HepG2 (cell line): ENCODE results near the gene PSMC3IP. TPM values are rescaled to one million over a fixed set of nuclear protein-coding genes. Genes with fewer than 3 reads are reported as not detected.

Source experiments
- EEA1 ChIP-seq: sonication (generic); formaldehyde crosslinking; IDR thresholded peaks from 2 replicates; pipeline ENCODE4 v1.5.1; 2020; ENCODE audit warnings: mild to moderate bottlenecking, missing genetic modification reagents, borderline replicate concordance
- FOXA3 ChIP-seq: IDR thresholded peaks from 2 replicates; pipeline ENCODE4 v1.6.1; 2016; ENCODE audit warnings: missing genetic modification reagents, missing compliant biosample characterization
- FOXP1 ChIP-seq, 2 experiments: fragments of 450-650 bp in 1 of 2; IDR thresholded peaks; 2 replicates each; pipeline ENCODE4 v1.6.1; 2017 to 2018; ENCODE audit warnings: antibody characterized with exemption in 1 of 2
- KLF12 ChIP-seq: sonication (generic); formaldehyde crosslinking; IDR thresholded peaks from 2 replicates; pipeline ENCODE4 v1.4.0; 2020; ENCODE audit warnings: missing genetic modification reagents, borderline replicate concordance
- MIXL1 ChIP-seq: IDR thresholded peaks from 2 replicates; pipeline ENCODE4 v1.6.1; 2016
- NCOR1 ChIP-seq: fragments of 200-600 bp; sonication (generic); IDR thresholded peaks from 2 replicates; pipeline ENCODE4 v1.7.0; 2017; ENCODE audit warnings: antibody characterized with exemption, low read length, borderline replicate concordance
- NFE2L2 ChIP-seq: fragments of 150-350 bp; IDR thresholded peaks from 2 replicates; pipeline ENCODE4 v1.6.1; 2014; ENCODE audit warnings: low read length
- RARA ChIP-seq: IDR thresholded peaks from 2 replicates; pipeline ENCODE4 v1.6.1; 2016; ENCODE audit warnings: missing genetic modification reagents, missing compliant biosample characterization
- SAP130 ChIP-seq: IDR thresholded peaks from 2 replicates; pipeline ENCODE4 v1.6.1; 2016; ENCODE audit warnings: low read depth
- SMAD9 ChIP-seq: sonication (generic); formaldehyde crosslinking; IDR thresholded peaks from 2 replicates; pipeline ENCODE4 v1.5.1; 2020; ENCODE audit warnings: mild to moderate bottlenecking, missing genetic modification reagents
- SMYD3 ChIP-seq: sonication (generic); formaldehyde crosslinking; IDR thresholded peaks from 2 replicates; pipeline ENCODE4 v1.8.1; 2023; ENCODE audit warnings: mild to moderate bottlenecking, missing genetic modification reagents
- SOX5 ChIP-seq: IDR thresholded peaks from 2 replicates; pipeline ENCODE4 v1.6.1; 2016; ENCODE audit warnings: borderline replicate concordance
- TBP ChIP-seq: sonication (generic); formaldehyde crosslinking; IDR thresholded peaks from 2 replicates; pipeline ENCODE4 v1.5.0; 2020; ENCODE audit warnings: missing genetic modification reagents
- XRCC5 ChIP-seq: fragments of 200-400 bp; formaldehyde crosslinking; optimal IDR thresholded peaks from 2 replicates; pipeline ENCODE3; 2017; ENCODE audit warnings: mild to moderate bottlenecking, low read length
- ZBTB3 ChIP-seq: sonication (generic); formaldehyde crosslinking; IDR thresholded peaks from 2 replicates; pipeline ENCODE4 v1.4.0; 2020; ENCODE audit warnings: low read depth, mild to moderate bottlenecking, moderate library complexity, missing genetic modification reagents, borderline replicate concordance
- ZNF251 ChIP-seq: sonication (generic); formaldehyde crosslinking; IDR thresholded peaks from 2 replicates; pipeline ENCODE4 v1.9.0; 2021; ENCODE audit warnings: mild to moderate bottlenecking, missing genetic modification reagents
- ZNF609 ChIP-seq: sonication (generic); formaldehyde crosslinking; IDR thresholded peaks from 2 replicates; pipeline ENCODE4 v1.4.0; 2020; ENCODE audit warnings: mild to moderate bottlenecking, missing genetic modification reagents, borderline replicate concordance
- ZNF709 ChIP-seq: sonication (generic); formaldehyde crosslinking; IDR thresholded peaks from 2 replicates; pipeline ENCODE4 v1.5.0; 2020; ENCODE audit warnings: mild to moderate bottlenecking, missing genetic modification reagents
- polyA plus RNA-seq, 8 experiments: library from polyadenylated mRNA; depleted of rRNA in 3 of 8; stranded (reverse) in 7 of 8; unstranded in 1 of 8; fragments of >200 nt; fragmentation: Illumina TruSeq in 4 of 8; extraction: Trizol in 4 of 8; gene quantifications; 2 replicates each; pipeline versions ENCODE4 v1.2.1 to v1.2.3, GENCODE V29; 2011 to 2016; ENCODE audit warnings: low read depth in 4 of 8, missing spikeins in 1 of 8, mixed read lengths in 1 of 8; ENCODE audit not compliant: insufficient read depth in 1 of 8
- total RNA-seq, 5 experiments: library from RNA; depleted of rRNA; stranded (reverse); fragments of >200 nt; fragmentation: Illumina TruSeq; extraction: Trizol; gene quantifications; 2 replicates each; pipeline ENCODE4 v1.2.3, GENCODE V29; 2016; ENCODE audit warnings: low read depth in 1 of 5
- TF ChIP-seq, protein P1 (sequence below): sonication (generic); formaldehyde crosslinking; IDR thresholded peaks from 2 replicates; pipeline ENCODE4 v1.4.0; 2020; ENCODE audit warnings: mild to moderate bottlenecking, missing genetic modification reagents
- TF ChIP-seq, protein P2 (sequence below): IDR thresholded peaks from 2 replicates; pipeline ENCODE4 v1.6.1; 2016; ENCODE audit warnings: missing genetic modification reagents, missing compliant biosample characterization
- TF ChIP-seq, protein P3 (sequence below): sonication (generic); formaldehyde crosslinking; IDR thresholded peaks from 2 replicates; pipeline ENCODE4 v1.5.1; 2020; ENCODE audit warnings: mild to moderate bottlenecking, missing genetic modification reagents, moderate library complexity

The PSMC3IP gene
- total and polyA plus RNA-seq, 2 of the 13 experiments (the other 11 are each of a cell fraction or from before 2014, with no cell fraction given): 6.5 to 22.4 TPM

DNA sequence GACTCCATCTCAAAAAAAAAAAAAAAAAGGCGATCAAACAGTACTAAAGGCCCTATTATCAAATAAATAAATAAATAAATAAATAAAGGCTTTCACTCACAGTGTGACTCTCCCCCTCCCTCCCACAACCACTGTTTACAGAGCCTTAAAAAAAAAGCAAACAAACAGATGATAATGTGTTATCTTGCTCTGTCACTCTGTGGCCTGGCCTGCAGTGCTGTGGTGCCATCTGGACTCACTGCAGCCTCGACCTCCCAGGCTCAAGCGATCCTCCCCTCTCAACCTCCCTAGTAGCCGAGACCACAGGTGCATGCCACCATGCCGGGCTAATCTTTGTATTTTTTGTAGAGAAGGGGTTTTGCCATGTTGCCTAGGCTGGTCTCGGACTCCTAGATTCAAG, 49.6 kb downstream of the PSMC3IP start (continued):
- TF ChIP-seq, protein P1, sequence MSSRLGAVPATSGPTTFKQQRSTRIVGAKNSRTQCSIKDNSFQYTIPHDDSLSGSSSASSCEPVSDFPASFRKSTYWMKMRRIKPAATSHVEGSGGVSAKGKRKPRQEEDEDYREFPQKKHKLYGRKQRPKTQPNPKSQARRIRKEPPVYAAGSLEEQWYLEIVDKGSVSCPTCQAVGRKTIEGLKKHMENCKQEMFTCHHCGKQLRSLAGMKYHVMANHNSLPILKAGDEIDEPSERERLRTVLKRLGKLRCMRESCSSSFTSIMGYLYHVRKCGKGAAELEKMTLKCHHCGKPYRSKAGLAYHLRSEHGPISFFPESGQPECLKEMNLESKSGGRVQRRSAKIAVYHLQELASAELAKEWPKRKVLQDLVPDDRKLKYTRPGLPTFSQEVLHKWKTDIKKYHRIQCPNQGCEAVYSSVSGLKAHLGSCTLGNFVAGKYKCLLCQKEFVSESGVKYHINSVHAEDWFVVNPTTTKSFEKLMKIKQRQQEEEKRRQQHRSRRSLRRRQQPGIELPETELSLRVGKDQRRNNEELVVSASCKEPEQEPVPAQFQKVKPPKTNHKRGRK (CRISPR knock-in tag): no peak
- TF ChIP-seq ZNF251 (CRISPR knock-in tag): no peak
- TF ChIP-seq SMYD3 (CRISPR knock-in tag): no peak
- TF ChIP-seq NFE2L2: no peak
- peak; percentile 17; the same call in 1 of the 2 replicates for TF ChIP-seq NCOR1
- TF ChIP-seq FOXP1 (IDR thresholded peaks at IDR 0.05): no peak
- TF ChIP-seq FOXP1 (CRISPR knock-in tag; IDR thresholded peaks at IDR 0.05): peak; percentile 96
- TF ChIP-seq ZBTB3 (CRISPR knock-in tag): peak; percentile 57; the same call in 1 of the 2 replicates
- TF ChIP-seq EEA1 (CRISPR knock-in tag): no peak
- 0 out of 2 replicates have a peak, but pooled peaks have one; percentile 42 for TF ChIP-seq MIXL1
- TF ChIP-seq RARA (CRISPR knock-in tag): 0 out of 2 replicates have a peak, but pooled peaks have one; percentile 9
- no peak for TF ChIP-seq TBP (CRISPR knock-in tag)
- 0 out of 2 replicates have a peak, but pooled peaks have one; percentile 44 for TF ChIP-seq ZNF709
- TF ChIP-seq SOX5: peak; percentile 38; the same call in 1 of the 2 replicates
- TF ChIP-seq, protein P2, sequence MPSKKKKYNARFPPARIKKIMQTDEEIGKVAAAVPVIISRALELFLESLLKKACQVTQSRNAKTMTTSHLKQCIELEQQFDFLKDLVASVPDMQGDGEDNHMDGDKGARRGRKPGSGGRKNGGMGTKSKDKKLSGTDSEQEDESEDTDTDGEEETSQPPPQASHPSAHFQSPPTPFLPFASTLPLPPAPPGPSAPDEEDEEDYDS (CRISPR knock-in tag): no peak
- TF ChIP-seq SAP130: peak; percentile 38; the same call in 1 of the 2 replicates
- TF ChIP-seq KLF12 (CRISPR knock-in tag): no peak
- TF ChIP-seq SMAD9 (CRISPR knock-in tag): no peak
- TF ChIP-seq, protein P3, sequence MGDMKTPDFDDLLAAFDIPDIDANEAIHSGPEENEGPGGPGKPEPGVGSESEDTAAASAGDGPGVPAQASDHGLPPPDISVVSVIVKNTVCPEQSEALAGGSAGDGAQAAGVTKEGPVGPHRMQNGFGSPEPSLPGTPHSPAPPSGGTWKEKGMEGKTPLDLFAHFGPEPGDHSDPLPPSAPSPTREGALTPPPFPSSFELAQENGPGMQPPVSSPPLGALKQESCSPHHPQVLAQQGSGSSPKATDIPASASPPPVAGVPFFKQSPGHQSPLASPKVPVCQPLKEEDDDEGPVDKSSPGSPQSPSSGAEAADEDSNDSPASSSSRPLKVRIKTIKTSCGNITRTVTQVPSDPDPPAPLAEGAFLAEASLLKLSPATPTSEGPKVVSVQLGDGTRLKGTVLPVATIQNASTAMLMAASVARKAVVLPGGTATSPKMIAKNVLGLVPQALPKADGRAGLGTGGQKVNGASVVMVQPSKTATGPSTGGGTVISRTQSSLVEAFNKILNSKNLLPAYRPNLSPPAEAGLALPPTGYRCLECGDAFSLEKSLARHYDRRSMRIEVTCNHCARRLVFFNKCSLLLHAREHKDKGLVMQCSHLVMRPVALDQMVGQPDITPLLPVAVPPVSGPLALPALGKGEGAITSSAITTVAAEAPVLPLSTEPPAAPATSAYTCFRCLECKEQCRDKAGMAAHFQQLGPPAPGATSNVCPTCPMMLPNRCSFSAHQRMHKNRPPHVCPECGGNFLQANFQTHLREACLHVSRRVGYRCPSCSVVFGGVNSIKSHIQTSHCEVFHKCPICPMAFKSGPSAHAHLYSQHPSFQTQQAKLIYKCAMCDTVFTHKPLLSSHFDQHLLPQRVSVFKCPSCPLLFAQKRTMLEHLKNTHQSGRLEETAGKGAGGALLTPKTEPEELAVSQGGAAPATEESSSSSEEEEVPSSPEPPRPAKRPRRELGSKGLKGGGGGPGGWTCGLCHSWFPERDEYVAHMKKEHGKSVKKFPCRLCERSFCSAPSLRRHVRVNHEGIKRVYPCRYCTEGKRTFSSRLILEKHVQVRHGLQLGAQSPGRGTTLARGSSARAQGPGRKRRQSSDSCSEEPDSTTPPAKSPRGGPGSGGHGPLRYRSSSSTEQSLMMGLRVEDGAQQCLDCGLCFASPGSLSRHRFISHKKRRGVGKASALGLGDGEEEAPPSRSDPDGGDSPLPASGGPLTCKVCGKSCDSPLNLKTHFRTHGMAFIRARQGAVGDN (CRISPR knock-in tag): peak; percentile 11; the same call in 1 of the 2 replicates
- TF ChIP-seq FOXA3 (CRISPR knock-in tag): peak; percentile 87
- TF ChIP-seq ZNF609 (CRISPR knock-in tag): 0 out of 2 replicates have a peak, but pooled peaks have one; percentile 29
- TF ChIP-seq XRCC5: peak; percentile 50
